GM21619 (cell line): ENCODE results near the gene PARD3.

Experiments used
- ATAC-seq: cut with Tn5 transposase; IDR thresholded peaks from one replicate; pipeline ENCODE4 v1.9.1; 2021; ENCODE audit not compliant: unreplicated experiment

Gene PARD3

DNA sequence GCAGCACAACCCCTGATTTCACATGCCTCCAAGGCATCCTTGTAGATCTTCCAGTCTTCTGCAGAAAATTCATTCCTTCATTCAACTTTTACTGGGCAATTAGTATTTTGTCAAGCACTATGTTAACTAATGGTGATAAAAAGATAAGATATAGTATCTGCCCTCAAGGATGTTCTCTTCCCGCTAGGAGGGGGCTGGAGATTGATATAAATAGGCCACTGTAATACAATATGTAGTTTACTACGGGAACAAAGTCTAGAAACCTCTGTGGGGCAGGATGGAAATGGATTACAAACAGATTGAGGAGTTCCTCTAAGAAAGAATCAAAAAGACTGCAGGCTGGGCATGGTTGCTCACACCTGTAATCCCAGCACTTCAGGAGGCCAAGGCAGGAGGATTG is 10.3 kb upstream of the PARD3 start:
- no peak for ATAC-seq

DNA sequence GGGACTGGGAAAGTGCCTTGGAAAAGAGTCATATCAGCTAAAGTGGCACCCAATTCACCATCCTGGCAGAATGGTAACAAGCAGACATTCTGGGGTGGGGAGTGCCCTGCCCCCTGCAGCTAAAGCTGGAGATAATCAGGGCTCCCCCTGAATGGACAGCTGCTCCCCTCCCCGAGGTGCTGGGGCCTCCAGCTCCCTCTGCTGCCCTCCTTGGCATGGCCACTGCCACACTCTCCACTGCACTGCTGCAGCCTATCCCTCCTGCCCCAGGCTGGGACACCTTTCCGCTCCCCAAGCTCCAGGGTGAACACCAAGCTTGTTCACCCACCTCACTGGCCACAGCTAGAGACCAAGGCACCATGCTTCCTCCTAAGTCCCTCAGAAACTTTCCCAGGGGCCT is 9.8 kb upstream of the PARD3 start:
- no peak for ATAC-seq

DNA sequence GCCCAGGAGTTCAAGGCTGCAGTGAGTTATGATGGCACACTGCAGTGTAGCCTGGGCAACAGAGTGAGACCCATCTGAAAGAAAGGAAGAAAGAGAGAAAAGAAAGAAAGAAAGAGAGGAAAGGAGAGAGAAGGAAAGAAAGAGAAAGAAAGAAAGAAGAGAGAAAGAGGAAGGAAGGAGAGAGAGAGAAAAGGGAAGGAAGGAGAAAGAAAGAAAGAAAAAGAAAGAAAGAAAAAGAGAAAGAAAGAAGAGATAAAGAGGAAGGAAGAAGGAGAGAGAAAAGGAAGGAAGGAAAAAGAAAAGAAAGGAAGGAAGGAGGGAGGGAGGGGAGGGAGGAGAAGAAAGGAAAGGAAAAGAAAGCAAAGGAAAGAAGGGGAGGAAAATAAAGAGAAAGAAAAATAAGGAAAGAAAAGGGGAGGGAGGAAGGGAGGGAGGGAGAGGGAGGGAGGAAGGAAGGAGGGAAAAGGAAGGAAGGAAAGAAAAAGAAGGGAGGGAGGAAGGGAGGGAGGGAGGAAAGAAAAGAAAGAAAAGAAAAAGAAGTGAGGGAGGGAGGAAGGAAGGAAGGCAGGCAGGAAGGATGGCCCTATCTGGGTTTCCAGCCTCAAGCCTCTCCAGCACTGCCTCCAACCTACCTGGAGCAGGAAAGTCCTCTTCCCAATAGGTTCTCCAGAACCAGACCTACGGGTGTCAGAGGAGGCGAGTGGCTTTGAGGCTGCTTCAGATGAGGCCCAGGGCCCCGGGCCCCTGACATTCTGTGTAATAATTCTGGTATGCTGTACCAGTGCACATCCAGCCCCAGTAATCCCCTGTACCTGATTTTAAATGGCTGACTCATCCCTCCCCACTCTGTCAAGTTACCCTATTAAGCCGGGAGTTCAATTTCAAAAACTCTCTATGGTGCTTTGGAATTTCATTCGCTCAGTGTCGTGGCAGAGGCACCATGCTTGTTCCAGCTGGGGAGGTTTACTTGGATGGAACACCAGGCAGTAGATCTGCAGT is 6.8 kb upstream of the PARD3 start:
- ATAC-seq: no peak

DNA sequence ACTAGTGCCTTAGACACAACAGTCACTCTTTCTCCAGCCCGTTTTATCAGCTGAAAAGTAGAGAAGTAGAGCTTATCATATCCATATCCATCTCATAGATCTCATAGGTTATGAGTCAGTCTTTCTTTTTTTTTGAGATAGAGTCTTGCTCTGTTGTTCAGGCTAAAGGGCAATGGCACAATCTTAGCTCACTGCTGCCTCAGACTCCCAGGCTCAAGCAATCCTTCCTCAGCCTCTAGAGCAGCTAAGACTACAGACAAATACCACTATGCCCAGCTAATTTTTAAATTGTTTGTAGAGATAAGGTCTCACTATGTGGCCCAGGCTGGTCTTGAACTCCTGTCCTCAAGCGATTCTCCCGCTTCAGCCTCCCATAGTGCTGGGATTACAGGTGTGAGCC is 2.5 kb upstream of the PARD3 start:
- no peak for ATAC-seq

DNA sequence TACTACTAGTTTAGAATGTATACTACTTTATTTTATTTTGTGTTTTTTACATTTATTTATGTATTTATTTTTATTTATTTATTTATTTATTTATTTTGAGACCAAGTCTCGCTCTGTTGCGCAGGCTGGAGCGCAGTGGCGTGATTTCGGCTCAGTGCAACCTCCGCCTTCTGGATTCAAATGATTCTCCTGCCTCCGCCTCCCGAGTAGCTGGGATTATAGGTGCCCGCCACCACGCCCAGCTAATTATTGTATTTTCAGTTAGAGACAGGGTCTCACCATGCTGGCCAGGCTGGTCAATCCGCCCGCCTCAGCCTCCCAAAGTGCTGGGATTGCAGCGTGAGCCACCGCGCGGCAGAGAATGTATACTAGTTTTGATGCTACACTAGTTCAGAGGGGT is 2.0 kb upstream of the PARD3 start:
- no peak for ATAC-seq

DNA sequence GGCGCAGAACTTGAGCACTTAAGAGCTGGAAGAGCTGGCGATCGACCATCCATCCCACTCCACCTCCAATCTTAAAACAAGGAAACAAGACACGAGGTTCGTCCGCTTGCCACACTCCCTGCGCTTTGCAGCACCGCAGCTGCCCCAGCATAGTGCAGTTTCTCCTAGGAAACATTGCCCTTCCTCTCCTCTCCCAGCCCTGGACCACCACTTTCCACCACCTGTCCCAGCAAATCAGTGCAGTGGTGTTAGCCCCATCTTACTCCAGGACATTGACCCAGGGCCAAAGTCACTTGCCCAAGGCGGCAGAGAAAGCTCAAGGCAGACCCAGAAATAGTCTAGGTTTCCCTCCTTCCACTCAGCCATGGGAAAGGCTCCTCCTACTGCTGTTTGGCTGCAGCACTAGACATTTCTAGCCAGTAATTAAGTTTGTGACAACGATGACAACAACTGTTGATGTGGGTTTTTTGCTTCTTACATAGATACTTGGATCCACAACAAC is 1.5 kb upstream of the PARD3 start:
- ATAC-seq: no peak

DNA sequence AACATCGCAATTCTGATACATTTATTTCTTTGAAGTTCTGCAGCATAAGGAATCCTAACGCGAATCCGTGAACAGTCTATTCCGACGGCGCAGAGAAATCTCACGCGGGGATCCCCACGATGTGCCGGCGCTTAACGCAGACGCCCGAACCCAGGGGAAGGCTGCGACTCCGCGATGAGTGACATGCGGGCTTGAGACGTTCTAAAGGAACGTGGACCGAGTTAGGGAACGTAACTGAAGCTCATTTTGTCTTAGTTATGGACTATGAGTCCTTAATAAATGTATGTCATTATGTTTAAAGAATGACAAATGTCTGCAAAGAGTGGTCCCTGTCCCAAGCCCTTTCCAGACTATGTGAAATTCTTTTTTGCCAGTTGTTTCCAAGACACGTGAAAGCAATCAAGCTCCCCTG is 995 bp upstream of the PARD3 start:
- ATAC-seq: no peak

DNA sequence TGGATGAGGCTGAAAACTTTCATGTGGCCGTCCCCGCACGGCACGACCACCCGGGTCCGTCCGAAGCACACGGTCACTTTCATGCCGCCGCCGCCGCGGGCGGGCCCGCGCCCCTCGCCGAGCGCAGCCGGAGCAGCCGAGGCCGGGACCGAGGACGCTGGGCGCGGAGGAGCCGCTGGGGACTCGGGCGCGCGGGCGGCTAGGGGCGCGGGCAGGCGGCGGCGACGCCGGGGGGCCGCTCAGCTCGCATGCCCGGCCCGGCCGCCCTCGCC is 247 bp downstream of the PARD3 start:
- ATAC-seq: no peak

DNA sequence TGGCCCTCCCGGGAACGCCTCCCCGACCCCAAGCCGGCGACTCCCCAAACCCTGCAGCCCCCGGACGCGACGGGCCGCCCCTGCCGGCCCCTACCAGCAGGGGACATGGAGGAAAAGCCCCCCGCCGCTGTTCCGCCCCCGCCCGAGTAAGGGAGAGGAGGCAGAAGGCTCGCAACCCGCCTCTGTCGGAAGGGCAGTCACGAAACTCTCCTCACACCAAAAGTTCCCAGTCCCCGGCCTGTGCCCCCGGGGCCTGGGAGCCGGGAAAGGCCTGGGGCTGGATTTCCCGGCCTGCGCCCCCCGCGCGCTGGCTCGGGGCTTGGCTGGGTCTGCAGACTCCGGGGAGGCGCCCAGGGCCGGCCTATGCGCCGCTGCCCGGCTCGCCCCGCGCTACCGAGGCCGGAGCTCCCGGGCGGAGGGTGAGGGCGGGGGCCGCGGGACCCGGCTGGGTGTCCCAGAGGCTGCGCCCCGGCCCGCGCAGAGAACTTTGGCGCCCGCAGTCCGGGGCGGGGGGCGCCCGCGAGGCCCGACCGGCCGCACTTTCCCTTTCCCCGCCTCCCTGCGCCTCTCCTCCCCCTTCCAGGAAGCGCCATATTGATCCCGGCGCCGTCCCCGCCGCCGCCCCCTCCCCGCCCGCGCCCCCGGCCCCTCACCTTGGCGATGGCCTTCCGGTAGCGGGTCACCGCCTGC is 728 bp downstream of the PARD3 start:
- peak; percentile 17 for ATAC-seq

DNA sequence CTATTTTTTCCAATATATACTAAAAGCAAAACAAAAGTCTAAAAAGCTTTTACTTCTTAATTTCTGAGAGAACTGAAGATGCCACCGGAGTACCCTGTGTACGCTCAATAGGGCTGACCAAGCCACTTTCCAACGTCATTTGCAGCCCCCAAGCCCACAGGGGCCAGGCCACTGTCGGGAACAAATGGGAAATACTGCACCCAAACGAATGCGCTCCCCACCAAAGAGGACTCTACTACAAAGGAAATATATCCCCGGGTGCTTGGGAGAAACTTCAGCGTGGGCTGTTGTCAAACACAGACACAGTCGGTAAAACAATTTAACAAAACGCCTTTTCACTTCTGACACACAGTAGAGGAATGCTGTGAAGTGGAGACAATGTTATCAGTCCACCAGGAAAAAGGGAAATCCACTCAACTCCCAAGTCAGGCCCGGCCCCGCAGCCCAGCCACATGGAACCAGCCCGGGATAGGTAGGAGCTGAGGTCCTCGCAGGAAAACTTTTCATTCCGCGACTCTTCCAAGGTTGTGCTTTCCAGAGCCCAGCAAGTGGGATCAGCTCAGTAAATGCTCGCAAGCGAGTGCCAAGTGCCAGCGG is 1.4 kb downstream of the PARD3 start:
- no peak for ATAC-seq

DNA sequence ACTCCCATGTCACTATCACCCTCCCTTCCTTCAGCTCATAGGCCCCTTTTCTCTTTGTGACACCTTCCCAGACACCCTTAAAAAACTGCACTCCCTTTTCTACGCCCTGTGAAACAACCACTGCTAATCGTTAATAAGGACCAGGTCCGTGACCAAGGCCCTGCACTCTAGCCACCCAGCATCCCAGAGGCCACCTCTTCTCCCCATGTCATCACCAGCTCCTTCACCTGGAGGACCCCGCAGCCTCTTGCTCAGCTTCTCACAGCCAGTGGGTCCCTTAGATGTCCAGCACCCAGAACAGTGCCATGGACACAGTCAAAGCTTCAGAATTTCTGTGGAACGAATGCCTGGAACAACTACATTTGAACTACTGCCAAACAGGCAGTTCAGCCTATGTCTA is 2.3 kb downstream of the PARD3 start:
- ATAC-seq: no peak

DNA sequence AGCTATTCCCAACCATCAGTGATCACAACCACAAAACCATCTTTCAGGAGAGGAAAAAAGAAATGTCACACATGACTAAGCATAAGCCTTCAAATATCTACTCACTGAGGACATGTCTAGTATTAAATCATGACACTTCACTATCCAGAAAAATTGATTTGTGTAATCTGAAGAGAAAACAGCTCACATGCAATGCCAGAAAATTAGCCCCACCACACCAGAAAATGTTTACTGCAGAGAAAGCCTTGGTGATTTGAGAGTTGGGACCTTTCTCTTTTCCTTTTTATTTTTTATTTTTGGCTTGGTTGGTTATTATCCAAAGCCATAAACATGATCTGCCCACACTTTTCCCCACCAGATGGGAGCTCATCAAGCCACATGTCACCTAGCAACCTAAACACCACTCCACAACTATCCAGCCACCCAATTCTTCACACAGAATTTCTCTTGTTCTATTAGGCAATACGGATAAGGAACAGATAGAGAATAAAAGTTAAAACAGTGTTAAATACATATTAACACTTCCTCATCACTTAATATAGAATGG is 3.1 kb downstream of the PARD3 start:
- ATAC-seq: no peak

DNA sequence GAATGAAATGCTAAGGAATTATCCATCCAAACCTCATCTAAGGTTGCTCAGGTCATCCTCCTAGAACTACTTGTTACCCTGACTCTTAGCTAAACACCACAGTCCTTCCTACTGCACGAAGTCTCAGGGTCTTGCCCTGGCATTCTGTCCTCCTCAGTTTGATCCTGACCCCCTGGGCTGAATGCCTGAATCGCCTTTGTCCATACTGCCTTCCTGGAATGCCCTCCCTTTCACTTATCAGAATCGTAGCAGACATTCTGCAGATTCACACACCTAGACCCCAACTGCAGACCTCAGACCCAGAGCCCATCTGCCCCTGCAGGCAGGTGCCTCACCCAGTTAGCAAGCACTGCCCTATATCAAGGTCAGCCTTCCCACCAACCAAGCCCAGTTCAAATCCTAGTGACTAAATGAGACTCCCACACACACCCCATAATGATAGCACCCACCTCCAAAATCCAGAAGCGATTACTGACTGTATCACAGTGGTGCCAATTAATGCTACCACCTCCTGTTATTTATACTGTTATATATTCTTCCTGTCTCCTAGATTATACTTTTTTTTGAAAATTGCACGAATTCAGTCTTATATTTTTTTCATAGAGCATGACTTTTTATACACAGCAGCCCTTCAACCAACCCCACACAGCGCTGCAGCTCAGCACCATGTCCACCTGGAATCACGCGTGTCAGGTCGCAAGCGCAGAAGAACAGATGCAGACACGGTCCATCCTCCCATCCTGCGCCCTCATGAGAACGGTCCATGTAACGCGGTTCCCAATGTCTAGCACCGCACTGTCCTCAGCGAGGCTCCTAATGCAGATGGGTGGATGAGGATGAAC is 3.7 kb downstream of the PARD3 start:
- ATAC-seq: no peak

DNA sequence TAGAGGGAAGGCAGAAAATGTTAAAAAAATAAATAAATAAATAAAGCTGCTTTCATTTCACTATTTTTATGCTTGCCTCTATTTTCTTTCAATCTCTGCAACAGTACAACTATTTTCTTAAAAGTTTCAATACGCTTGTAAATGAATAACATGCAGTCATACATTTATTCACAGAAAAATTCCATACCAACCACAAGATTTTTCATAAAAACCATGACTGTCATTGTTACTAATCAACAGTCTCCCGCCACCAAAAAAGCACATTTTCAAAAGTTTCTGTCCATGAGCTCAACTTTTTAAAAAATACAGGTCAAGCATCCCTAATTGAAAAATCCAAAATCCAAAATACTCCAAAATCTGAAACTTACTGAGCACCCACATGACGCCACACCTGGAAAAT is 5.3 kb downstream of the PARD3 start:
- ATAC-seq: peak; percentile 31

DNA sequence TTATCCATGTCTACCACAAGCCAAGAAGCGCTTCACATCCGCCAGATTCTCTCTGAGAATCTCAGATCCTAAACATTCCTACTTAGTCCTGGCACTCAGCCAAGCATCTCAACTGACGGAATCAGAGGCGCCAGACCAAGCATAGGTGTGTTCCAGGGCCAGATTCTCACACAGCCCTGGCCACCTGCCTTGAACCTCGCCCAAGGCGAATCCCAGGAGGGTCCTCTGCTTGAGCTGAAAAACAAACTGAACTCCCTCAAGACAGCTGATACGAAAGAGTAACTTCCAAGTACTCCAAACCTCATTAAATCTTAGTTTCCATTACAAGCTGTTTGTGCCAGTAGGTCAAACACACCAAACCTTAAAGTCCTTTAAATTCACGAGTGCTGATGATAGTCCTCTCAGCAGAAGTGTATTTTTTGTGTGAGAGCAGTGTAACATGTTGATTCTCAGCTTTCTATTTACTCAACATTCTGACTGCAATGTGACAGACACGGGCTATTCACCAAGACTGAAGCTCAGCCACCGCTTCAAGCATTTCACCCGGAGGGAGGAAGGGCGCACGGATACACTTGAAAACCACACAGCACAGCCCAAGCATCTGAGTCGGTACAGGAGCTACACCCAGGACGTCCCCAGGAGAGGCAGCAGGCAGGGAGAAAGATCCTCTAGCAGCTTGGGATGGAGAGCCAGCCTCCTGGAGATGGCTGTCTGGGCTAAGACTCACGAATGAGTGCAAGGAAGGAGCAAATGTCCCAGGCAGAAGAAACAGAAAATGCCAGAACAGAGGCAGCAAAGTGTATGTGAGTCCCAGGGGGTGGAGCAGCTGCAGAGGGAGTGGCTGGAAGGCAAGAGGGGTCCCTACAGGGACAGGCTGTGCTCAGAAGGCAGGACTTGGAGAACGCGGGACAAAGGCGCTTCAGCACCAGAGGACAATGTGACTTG is 6.0 kb downstream of the PARD3 start:
- ATAC-seq: peak; percentile 57

DNA sequence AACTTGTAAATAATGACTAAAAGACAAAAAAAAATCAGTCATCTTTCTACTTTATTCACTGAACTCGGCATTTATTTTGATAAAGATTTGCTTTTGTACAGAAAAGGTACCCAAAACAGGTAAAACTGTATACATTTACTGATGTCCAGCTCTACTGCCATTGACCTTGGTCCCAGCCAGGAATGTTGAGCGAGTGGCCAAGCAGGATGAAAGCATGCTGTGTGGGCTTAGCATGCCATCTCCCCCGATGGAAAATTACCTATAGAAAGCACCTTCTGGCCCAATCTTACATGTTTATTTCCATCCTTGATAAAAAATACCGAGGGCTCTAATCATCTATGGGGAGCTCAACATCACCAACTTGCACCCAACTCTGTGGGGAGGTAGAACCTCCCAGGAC is 6.8 kb downstream of the PARD3 start:
- ATAC-seq: no peak

DNA sequence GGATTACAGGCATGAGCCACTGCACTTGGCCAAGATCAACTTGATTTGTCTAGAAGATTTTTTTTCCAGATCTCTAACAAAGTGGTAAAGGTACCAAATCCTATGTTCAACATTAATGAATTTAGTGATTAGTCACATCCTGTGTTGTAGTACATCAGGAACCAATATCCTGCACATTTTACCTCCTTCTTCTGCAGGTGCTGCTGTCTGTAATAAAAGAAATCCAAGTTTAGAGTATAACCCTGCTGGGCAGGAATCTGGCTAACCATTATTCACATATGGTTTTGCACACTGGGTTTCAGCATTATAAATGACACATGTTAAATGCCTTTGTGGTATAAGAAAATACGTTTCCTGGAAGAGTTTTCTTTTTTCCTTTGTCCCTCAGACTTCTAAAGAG is 10.8 kb downstream of the PARD3 start:
- ATAC-seq: no peak

DNA sequence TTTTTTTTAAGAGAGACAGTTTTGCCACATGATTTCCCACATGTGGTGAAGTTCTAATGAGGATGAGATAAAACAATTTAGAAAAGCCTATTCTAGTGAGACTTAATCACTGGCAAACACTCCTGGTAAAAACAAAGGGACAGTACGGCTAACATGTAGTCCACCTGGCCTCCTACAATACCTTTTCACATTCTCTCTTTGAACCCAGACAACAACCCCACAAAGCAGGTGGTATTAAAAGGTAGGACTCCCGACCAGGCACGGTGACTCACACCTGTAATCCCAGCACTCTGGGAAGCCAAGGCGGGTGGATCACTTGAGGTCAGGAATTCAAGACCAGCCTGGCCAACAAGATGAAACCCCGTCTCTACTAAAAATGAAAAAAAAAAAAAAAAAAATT is 12.4 kb downstream of the PARD3 start:
- no peak for ATAC-seq

DNA sequence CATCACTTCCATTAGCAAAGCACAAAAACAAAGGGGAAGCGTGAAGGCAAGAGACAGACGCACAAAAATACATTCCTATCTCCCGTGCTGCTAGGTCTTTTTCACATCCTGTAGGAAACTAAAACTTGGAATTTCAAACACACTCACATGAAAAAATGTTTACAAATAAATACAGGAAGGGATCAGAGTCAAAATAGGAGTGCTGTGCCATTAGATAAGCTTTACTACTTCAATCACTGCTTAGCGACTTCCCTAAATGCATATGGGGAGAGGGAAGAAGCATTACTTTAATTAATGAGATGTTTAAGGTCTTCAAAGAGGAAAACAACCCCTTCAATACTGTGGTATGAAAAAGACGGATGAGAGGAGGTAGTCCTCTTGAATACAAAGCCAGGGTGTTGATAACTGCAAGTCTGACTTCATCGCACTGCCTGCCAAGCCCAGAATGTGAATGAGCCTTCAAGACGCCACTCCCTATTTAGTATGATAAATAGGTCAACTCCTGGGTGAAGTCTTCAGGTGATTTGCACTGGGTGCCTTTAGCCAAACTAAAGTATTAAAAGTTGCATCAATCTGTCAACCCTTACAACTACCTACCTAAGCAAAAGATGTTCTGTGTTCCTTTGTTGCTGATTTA is 13.9 kb downstream of the PARD3 start:
- ATAC-seq: no peak
